Measurements from ENCODE around the gene PCYT2. TPM values are rescaled to one million over a fixed set of nuclear protein-coding genes. Genes with fewer than 3 reads are reported as not detected.

PCYT2 gene
- total RNA-seq, 2 donors from 2014 or later: 47.5 to 71.6 TPM

- peaks cover 20% of the 10 kb centered on the region for H3K4me1 ChIP-seq
- peaks cover 8% of the 10 kb centered on the region for H3K36me3 ChIP-seq
Measured at GRCh38 chr17:81859906-81860755, 51.1 kb downstream of the PCYT2 start, which contains the start of gene P4HB. Gene P4HB, minus strand, starts transcription at chr17:81860535. Its CDS starts 64 bp downstream, at chr17:81860471.

GRCh38 chr17:81858967-81859905 is 52.0 kb downstream of the PCYT2 start:
- H3K27ac ChIP-seq: peak overlapping the region; percentile 92
- H3K4me1 ChIP-seq: peaks cover 17% of the 10 kb centered on the region
- intact Hi-C loops (cut with DNase I): no loop called here
- H3K4me3 ChIP-seq: peak overlapping the region; percentile 96
- H3K9me3 ChIP-seq: no peaks in the 10 kb centered on the region
- H3K36me3 ChIP-seq: peaks cover 10% of the 10 kb centered on the region
- TF ChIP-seq CTCF (IDR thresholded peaks at IDR 0.05): no peak
- H3K9ac ChIP-seq (ENCODE audit: low read depth in 2 of 2, low read length in 2 of 2): peak overlapping the region; percentile 91 to 95
- no peaks in the 10 kb centered on the region for H3K27me3 ChIP-seq
- no peak for DNase-seq

More at GRCh38 chr17:81859906-81860755, 51.1 kb downstream of the PCYT2 start, which contains the start of gene P4HB:
- no peak for TF ChIP-seq CTCF (IDR thresholded peaks at IDR 0.05)
- H3K27ac ChIP-seq: peak within 1 kb of the TSS; percentile 92
- peak within 1 kb of the TSS; percentile 95 to 97 for H3K9ac ChIP-seq (ENCODE audit: low read depth in 2 of 2, low read length in 2 of 2)
- peak within 1 kb of the TSS; percentile 96 for H3K4me3 ChIP-seq
- H3K27me3 ChIP-seq: no peaks in the 10 kb centered on the region
- DNase-seq: no peak
- no peaks in the 10 kb centered on the region for H3K9me3 ChIP-seq
- intact Hi-C loops (cut with DNase I): no loop called here

GRCh38 chr17:81858170-81858966 is 52.8 kb downstream of the PCYT2 start:
- Histone ChIP-seq H3K27ac (no peak overlapping the region), H3K27me3 (no peaks in the 10 kb centered on the region), H3K9ac (ENCODE audit: low read depth in 2 of 2, low read length in 2 of 2) (peak overlapping the region; percentile 91 to 95), H3K4me3 (peak overlapping the region; percentile 96), H3K4me1 (peaks cover 17% of the 10 kb centered on the region), H3K9me3 (no peaks in the 10 kb centered on the region), H3K36me3 (peaks cover 10% of the 10 kb centered on the region)
- TF ChIP-seq CTCF (IDR thresholded peaks at IDR 0.05): no peak
- intact Hi-C loops (cut with DNase I): no loop called here
- DNase-seq: no peak

- no peak for DNase-seq
- no peak overlapping the region for H3K4me3 ChIP-seq
- H3K27me3 ChIP-seq: no peaks in the 10 kb centered on the region
- H3K4me1 ChIP-seq: peaks cover 15% of the 10 kb centered on the region
- TF ChIP-seq CTCF (IDR thresholded peaks at IDR 0.05): no peak
- H3K9me3 ChIP-seq: no peaks in the 10 kb centered on the region
- H3K36me3 ChIP-seq: peaks cover 10% of the 10 kb centered on the region
- H3K27ac ChIP-seq: no peak overlapping the region
- H3K9ac ChIP-seq (ENCODE audit: low read depth in 2 of 2, low read length in 2 of 2): no peak overlapping the region
- intact Hi-C loops (cut with DNase I): no loop called here
Measured at GRCh38 chr17:81854974-81855774, 56.0 kb downstream of the PCYT2 start.
